SK-N-MC (cell line): Measurements from ENCODE around the gene HSPA8.
"Not testable (repeated sequence)": the region's sequence is repeated elsewhere in the genome, so short reads cannot be mapped to it uniquely, and the experiment has no call there.

ENCODE experiments used
- EZH2 ChIP-seq: fragments of 200-600 bp; sonication (generic); IDR thresholded peaks from one replicate; pipeline ENCODE4 v1.6.1; 2017; ENCODE audit warnings: antibody characterized with exemption
- POLR2AphosphoS5 ChIP-seq: IDR thresholded peaks from 2 replicates; pipeline ENCODE4 v1.6.1; 2012; ENCODE audit warnings: mild to moderate bottlenecking, low read depth, low read length, borderline replicate concordance

- TF ChIP-seq POLR2AphosphoS5, EZH2: not testable (repeated sequence)
Measured at GRCh38 chr11:123090168-123090567, 28.2 kb upstream of the HSPA8 start.
